HEK293T (cell line): ENCODE results near the gene KCNQ5.

ENCODE experiments used
- CTCF ChIA-PET: fragments of 350-600 bp; formaldehyde crosslinking; extraction: SDS; loops from one replicate; lab custom pipeline; 2021; ENCODE audit warnings: antibody characterized with exemption, inconsistent platforms; lab: Yijun Ruan, JAX
- POLR2A ChIA-PET: fragments of 350-600 bp; formaldehyde crosslinking; extraction: SDS; loops from one replicate; lab custom pipeline; 2020; ENCODE audit warnings: antibody characterized with exemption, inconsistent platforms; lab: Yijun Ruan, JAX
- DNase-seq: peaks from one replicate; pipeline ENCODE4 v3.0.0; 2012; ENCODE audit warnings: mixed read lengths; ENCODE audit errors: extremely low spot score
- ARNT ChIP-seq: fragments of 450-650 bp; IDR thresholded peaks from 2 replicates; pipeline ENCODE4 v1.6.1; 2017; ENCODE audit warnings: mild to moderate bottlenecking
- BHLHE40 ChIP-seq: fragments of 450-650 bp; IDR thresholded peaks from 2 replicates; pipeline ENCODE4 v1.6.1; 2016; ENCODE audit warnings: mild to moderate bottlenecking, moderate library complexity, borderline replicate concordance
- CTBP1 ChIP-seq: fragments of 450-650 bp; IDR thresholded peaks from 2 replicates; pipeline ENCODE4 v1.6.1; 2016; ENCODE audit warnings: borderline replicate concordance
- ELF4 ChIP-seq: fragments of 450-650 bp; IDR thresholded peaks from 2 replicates; pipeline ENCODE4 v1.6.1; 2017; ENCODE audit warnings: antibody characterized with exemption
- FOXA1 ChIP-seq: fragments of 450-650 bp; IDR thresholded peaks from 2 replicates; pipeline ENCODE4 v1.6.1; 2016; ENCODE audit warnings: mild to moderate bottlenecking
- FOXK2 ChIP-seq: fragments of 450-650 bp; IDR thresholded peaks from 2 replicates; pipeline ENCODE4 v1.6.1; 2016; ENCODE audit warnings: mild to moderate bottlenecking
- FOXM1 ChIP-seq: fragments of 450-650 bp; IDR thresholded peaks from 2 replicates; pipeline ENCODE4 v1.6.1; 2017; ENCODE audit warnings: mild to moderate bottlenecking, borderline replicate concordance
- HDGF ChIP-seq: fragments of 450-650 bp; IDR thresholded peaks from 2 replicates; pipeline ENCODE4 v1.6.1; 2017; ENCODE audit warnings: antibody characterized with exemption, borderline replicate concordance
- L3MBTL2 ChIP-seq: fragments of 450-650 bp; conservative IDR thresholded peaks from 2 replicates; pipeline ENCODE4 v1.6.1; 2016; ENCODE audit warnings: mild to moderate bottlenecking
- LEF1 ChIP-seq: fragments of 450-650 bp; IDR thresholded peaks from 2 replicates; pipeline ENCODE4 v1.6.1; 2017; ENCODE audit warnings: mild to moderate bottlenecking, borderline replicate concordance
- NFRKB ChIP-seq: fragments of 450-650 bp; IDR thresholded peaks from 2 replicates; pipeline ENCODE4 v1.6.1; 2016; ENCODE audit warnings: mild to moderate bottlenecking, moderate library complexity
- SP1 ChIP-seq: fragments of 450-650 bp; IDR thresholded peaks from 2 replicates; pipeline ENCODE4 v1.6.1; 2017
- SUZ12 ChIP-seq: fragments of 450-650 bp; IDR thresholded peaks from 2 replicates; pipeline ENCODE4 v1.6.1; 2016; ENCODE audit warnings: mild to moderate bottlenecking
- TARDBP ChIP-seq: fragments of 450-650 bp; IDR thresholded peaks from 2 replicates; pipeline ENCODE4 v1.6.1; 2016
- ZNF384 ChIP-seq: fragments of 450-650 bp; IDR thresholded peaks from 2 replicates; pipeline ENCODE4 v1.6.1; 2016
- TF ChIP-seq, protein P1 (sequence below): fragments of 450-650 bp; IDR thresholded peaks from 2 replicates; pipeline ENCODE4 v1.6.1; 2016

Gene KCNQ5

DNA sequence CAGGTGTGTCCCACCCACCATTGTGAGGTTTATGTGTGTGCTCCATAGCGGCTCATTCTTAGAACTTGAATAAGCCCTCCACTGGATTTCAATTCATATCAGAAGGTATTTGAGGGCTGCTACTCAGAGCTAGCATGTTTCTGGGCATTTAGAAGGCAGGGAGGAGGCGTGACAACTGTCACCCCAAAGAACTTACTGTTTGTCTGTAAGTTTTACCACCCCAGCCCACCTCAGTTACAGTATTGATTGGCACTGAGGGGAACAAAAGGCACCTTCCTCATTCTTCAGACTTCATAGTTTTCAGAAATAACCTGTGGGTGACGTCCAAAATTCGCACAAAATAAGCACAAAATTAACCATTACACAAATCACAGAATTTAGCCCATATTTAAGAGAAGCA lies 521.7 kb downstream of the KCNQ5 start:
- POLR2A ChIA-PET: no interaction called here
- DNase-seq: no peak
- TF ChIP-seq, protein P1, sequence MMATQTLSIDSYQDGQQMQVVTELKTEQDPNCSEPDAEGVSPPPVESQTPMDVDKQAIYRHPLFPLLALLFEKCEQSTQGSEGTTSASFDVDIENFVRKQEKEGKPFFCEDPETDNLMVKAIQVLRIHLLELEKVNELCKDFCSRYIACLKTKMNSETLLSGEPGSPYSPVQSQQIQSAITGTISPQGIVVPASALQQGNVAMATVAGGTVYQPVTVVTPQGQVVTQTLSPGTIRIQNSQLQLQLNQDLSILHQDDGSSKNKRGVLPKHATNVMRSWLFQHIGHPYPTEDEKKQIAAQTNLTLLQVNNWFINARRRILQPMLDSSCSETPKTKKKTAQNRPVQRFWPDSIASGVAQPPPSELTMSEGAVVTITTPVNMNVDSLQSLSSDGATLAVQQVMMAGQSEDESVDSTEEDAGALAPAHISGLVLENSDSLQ: no peak
- TF ChIP-seq FOXK2 (no peak), SP1 (no peak), ZNF384 (no peak), L3MBTL2 (no peak), ARNT (no peak), FOXM1 (no peak), CTBP1 (no peak), TARDBP (no peak), FOXA1 (no peak), NFRKB (no peak), SUZ12 (no peak), ELF4 (no peak), HDGF (no peak), BHLHE40 (no peak), LEF1 (no peak)
- CTCF ChIA-PET: no interaction called here

- TF ChIP-seq NFRKB: no peak
- TF ChIP-seq L3MBTL2: no peak
- TF ChIP-seq ARNT: no peak
- no peak for TF ChIP-seq CTBP1
- DNase-seq: no peak
- ChIA-PET POLR2A (no interaction called here), CTCF (no interaction called here)
These were observed 522.7 kb downstream of the KCNQ5 start for GRCh38 chr6:73144516-73144915.

GRCh38 chr6:73145690-73146089 lies 523.8 kb downstream of the KCNQ5 start:
- ChIA-PET POLR2A (no interaction called here), CTCF (interaction anchor here (0.7 kb wide), 1 partner anchor 10 kb away, joined by 3 read pairs; no protein-coding TSS in a partner anchor)
- DNase-seq: no peak
- no peak for TF ChIP-seq ELF4

GRCh38 chr6:73151732-73152131 lies 529.9 kb downstream of the KCNQ5 start:
- TF ChIP-seq FOXA1: no peak
- TF ChIP-seq NFRKB: no peak
- no peak for TF ChIP-seq TARDBP
- TF ChIP-seq ELF4: no peak
- no peak for TF ChIP-seq FOXM1
- TF ChIP-seq SP1: no peak
- no peak for TF ChIP-seq ARNT
- no peak for TF ChIP-seq CTBP1
- TF ChIP-seq BHLHE40: no peak
- TF ChIP-seq ZNF384: no peak
- no peak for TF ChIP-seq FOXK2
- no peak for DNase-seq
- ChIA-PET POLR2A (no interaction called here), CTCF (no interaction called here)

GRCh38 chr6:73152556-73152955 lies 530.7 kb downstream of the KCNQ5 start:
- no peak for DNase-seq
- no peak for TF ChIP-seq HDGF
- TF ChIP-seq ZNF384: no peak
- no peak for TF ChIP-seq FOXA1
- TF ChIP-seq TARDBP: no peak
- TF ChIP-seq SUZ12: no peak
- no peak for TF ChIP-seq NFRKB
- no peak for TF ChIP-seq CTBP1
- TF ChIP-seq FOXM1: no peak
- TF ChIP-seq, protein P1: no peak
- TF ChIP-seq BHLHE40: no peak
- TF ChIP-seq SP1: no peak
- TF ChIP-seq LEF1: no peak
- TF ChIP-seq L3MBTL2: no peak
- no peak for TF ChIP-seq FOXK2
- no peak for TF ChIP-seq ARNT
- TF ChIP-seq ELF4: no peak
- ChIA-PET CTCF (no interaction called here), POLR2A (no interaction called here)

DNA sequence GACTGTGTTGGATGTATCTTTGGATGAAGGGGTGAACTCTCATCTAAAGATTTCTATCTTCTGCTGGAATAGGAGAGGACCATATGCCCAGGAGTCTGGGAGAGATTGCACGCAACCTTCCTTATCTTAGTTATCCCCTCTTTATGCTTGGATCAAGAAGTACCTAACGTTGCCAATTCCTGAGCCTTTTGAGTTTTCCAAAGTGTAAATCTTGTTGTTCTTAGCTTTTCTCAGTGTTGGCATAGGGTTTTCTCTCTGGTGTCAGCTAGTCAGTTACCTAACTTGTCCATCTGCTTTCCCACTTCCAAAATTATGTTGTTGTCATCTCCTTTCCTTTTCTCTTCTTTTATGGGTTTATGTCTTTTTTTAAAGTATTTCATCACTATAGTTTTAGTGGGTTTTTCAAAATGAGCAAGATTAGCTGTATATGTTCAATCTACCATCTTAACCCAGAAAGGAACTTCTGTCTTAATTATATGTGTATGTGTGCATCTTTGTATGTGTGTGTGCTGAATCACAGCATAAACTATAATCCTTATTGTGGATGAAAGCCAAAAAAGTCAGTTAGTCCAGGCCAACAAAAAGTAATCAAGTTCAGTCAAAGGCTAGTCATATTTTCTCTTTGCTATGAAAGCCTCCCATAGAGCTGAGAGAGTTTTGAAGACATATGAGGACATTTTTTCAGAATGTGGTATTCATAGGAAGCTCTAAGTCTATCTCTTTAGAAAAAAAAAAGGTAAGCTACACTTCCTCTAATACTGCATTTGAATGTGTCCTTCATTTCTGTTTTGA lies 531.3 kb downstream of the KCNQ5 start:
- CTCF ChIA-PET: no interaction called here
- POLR2A ChIA-PET: no interaction called here
- TF ChIP-seq LEF1 (no peak), L3MBTL2 (no peak), ELF4 (no peak), HDGF (no peak), CTBP1 (no peak), SUZ12 (no peak), SP1 (no peak), FOXA1 (no peak)
- TF ChIP-seq, protein P1: no peak

More for the DNA sequence above, 531.3 kb downstream of the KCNQ5 start:
- DNase-seq: no peak
